Suprapubic skin (tissue), 4 donors: ENCODE results near the gene SMIM26. TPM values are rescaled to one million over a fixed set of nuclear protein-coding genes. Genes with fewer than 3 reads are reported as not detected.

ENCODE experiments used
- DNase-seq, 2 donors: peaks; one replicate each; pipeline ENCODE4 v3.0.0-alpha.2; 2019; ENCODE audit warnings: low spot score in 2 of 2
- H3K27ac ChIP-seq: fragments of 200-600 bp; sonication (generic); one replicate; pipeline ENCODE4 v1.5.1; 2019
- H3K27me3 ChIP-seq: fragments of 200-600 bp; sonication (generic); one replicate; pipeline ENCODE4 v1.5.1; 2019
- H3K36me3 ChIP-seq: fragments of 200-600 bp; sonication (generic); one replicate; pipeline ENCODE4 v1.5.1; 2019
- H3K4me1 ChIP-seq: fragments of 200-600 bp; sonication (generic); one replicate; pipeline ENCODE4 v1.5.1; 2019
- H3K4me3 ChIP-seq: fragments of 200-600 bp; sonication (generic); one replicate; pipeline ENCODE4 v1.5.1; 2019; ENCODE audit warnings: mild to moderate bottlenecking
- H3K9me3 ChIP-seq: fragments of 200-600 bp; sonication (generic); one replicate; pipeline ENCODE4 v1.5.1; 2019
- EP300 ChIP-seq: sonication (generic); formaldehyde crosslinking; IDR thresholded peaks from one replicate; pipeline ENCODE4 v1.6.1; 2017; ENCODE audit warnings: antibody characterized with exemption
- POLR2A ChIP-seq, 2 donors: fragments of 450-650 bp; IDR thresholded peaks; one replicate each; pipeline ENCODE4 v1.6.1; 2017; ENCODE audit warnings: antibody characterized with exemption in 2 of 2, mild to moderate bottlenecking in 2 of 2, moderate library complexity in 2 of 2
- POLR2AphosphoS5 ChIP-seq, 3 donors: sonication (generic); formaldehyde crosslinking; IDR thresholded peaks; one replicate each; pipeline ENCODE4 v1.6.1; 2017; ENCODE audit warnings: antibody characterized with exemption in 3 of 3
- WGBS: methylation state at CpG from one replicate; pipeline ENCODE4 v1.1.5; 2018; 5-methylcytosine and 5-hydroxymethylcytosine counted together
- total RNA-seq, 4 donors: library from RNA; depleted of rRNA; stranded (reverse); fragments of >200 nt; gene quantifications; one replicate each; pipeline ENCODE4 v1.1.0, GENCODE V29; 2016
- TF ChIP-seq, protein P1 (sequence below), 2 donors: fragments of 200-600 bp in 1 of 2; fragments of 450-650 bp in 1 of 2; sonication (generic) in 1 of 2; IDR thresholded peaks; one replicate each; pipeline ENCODE4 v1.5.1; 2016 to 2019; ENCODE audit warnings: antibody characterized with exemption in 2 of 2, mild to moderate bottlenecking in 1 of 2, moderate library complexity in 1 of 2

The SMIM26 gene
- total RNA-seq, 4 donors from 2014 or later: 79.4 to 130 (median 104) TPM

GRCh38 chr20:18537651-18538050 is 29.6 kb upstream of the SMIM26 start:
- peaks cover 81% of the 10 kb centered on the region for H3K36me3 ChIP-seq
- H3K27ac ChIP-seq: no peak overlapping the region
- no peak overlapping the region for H3K4me3 ChIP-seq
- H3K9me3 ChIP-seq: no peaks in the 10 kb centered on the region
- H3K4me1 ChIP-seq: no peaks in the 10 kb centered on the region
- TF ChIP-seq EP300 (no peak), POLR2AphosphoS5 (IDR thresholded peaks at IDR 0.05) (no peak), POLR2A (IDR thresholded peaks at IDR 0.05) (no peak)
- TF ChIP-seq, protein P1, sequence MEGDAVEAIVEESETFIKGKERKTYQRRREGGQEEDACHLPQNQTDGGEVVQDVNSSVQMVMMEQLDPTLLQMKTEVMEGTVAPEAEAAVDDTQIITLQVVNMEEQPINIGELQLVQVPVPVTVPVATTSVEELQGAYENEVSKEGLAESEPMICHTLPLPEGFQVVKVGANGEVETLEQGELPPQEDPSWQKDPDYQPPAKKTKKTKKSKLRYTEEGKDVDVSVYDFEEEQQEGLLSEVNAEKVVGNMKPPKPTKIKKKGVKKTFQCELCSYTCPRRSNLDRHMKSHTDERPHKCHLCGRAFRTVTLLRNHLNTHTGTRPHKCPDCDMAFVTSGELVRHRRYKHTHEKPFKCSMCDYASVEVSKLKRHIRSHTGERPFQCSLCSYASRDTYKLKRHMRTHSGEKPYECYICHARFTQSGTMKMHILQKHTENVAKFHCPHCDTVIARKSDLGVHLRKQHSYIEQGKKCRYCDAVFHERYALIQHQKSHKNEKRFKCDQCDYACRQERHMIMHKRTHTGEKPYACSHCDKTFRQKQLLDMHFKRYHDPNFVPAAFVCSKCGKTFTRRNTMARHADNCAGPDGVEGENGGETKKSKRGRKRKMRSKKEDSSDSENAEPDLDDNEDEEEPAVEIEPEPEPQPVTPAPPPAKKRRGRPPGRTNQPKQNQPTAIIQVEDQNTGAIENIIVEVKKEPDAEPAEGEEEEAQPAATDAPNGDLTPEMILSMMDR (IDR thresholded peaks at IDR 0.05): no peak
- WGBS: 97% methylated on average over 2 of the region's 2 CpGs
- no peaks in the 10 kb centered on the region for H3K27me3 ChIP-seq
- no peak for DNase-seq

DNA sequence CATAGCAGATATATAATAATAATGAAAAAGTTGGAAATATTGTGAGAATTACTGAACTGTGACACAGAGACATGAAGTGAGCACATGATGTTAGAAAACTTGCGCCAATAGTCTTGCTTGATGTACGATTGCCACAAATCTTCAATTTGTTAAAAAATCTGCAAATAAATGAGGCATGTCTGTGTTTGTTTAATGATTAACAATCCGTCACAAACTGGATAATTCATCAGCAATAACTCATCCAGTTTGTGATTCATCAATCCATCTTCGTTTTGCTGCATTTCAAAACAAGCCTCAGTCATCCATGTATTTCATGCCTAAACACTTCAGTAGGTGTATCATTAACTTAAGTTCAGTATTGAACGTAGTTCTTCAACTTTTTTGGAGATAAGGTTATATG is 25.5 kb upstream of the SMIM26 start:
- no peak overlapping the region for H3K4me3 ChIP-seq
- DNase-seq: no peak

GRCh38 chr20:18543216-18543615 is 24.0 kb upstream of the SMIM26 start:
- Histone ChIP-seq H3K36me3 (peaks cover 79% of the 10 kb centered on the region), H3K4me1 (no peaks in the 10 kb centered on the region), H3K27ac (no peak overlapping the region), H3K9me3 (no peaks in the 10 kb centered on the region), H3K4me3 (no peak overlapping the region), H3K27me3 (no peaks in the 10 kb centered on the region)
- TF ChIP-seq, protein P1 (IDR thresholded peaks at IDR 0.05): no peak
- no peak for TF ChIP-seq POLR2A (IDR thresholded peaks at IDR 0.05)
- no peak for TF ChIP-seq EP300
- no peak for TF ChIP-seq POLR2AphosphoS5 (IDR thresholded peaks at IDR 0.05)
- WGBS: 97% methylated on average over 4 of the region's 4 CpGs
- no peak for DNase-seq

More for the DNA sequence above, 25.5 kb upstream of the SMIM26 start:
- Histone ChIP-seq H3K4me1 (no peaks in the 10 kb centered on the region), H3K27ac (no peak overlapping the region), H3K36me3 (peaks cover 77% of the 10 kb centered on the region), H3K9me3 (no peaks in the 10 kb centered on the region), H3K27me3 (no peaks in the 10 kb centered on the region)
- WGBS: 88% methylated on average over 5 of the region's 5 CpGs
- TF ChIP-seq EP300: no peak
- TF ChIP-seq POLR2A (IDR thresholded peaks at IDR 0.05): no peak
- TF ChIP-seq, protein P1 (IDR thresholded peaks at IDR 0.05): no peak
- TF ChIP-seq POLR2AphosphoS5 (IDR thresholded peaks at IDR 0.05): no peak

GRCh38 chr20:18543932-18544331 is 23.3 kb upstream of the SMIM26 start:
- DNase-seq: no peak
- Histone ChIP-seq H3K27me3 (no peaks in the 10 kb centered on the region), H3K4me1 (no peaks in the 10 kb centered on the region), H3K9me3 (no peaks in the 10 kb centered on the region), H3K36me3 (peaks cover 83% of the 10 kb centered on the region), H3K4me3 (no peak overlapping the region), H3K27ac (no peak overlapping the region)
- TF ChIP-seq, protein P1 (IDR thresholded peaks at IDR 0.05): no peak
- 63% methylated on average over 7 of the region's 7 CpGs for WGBS

DNA sequence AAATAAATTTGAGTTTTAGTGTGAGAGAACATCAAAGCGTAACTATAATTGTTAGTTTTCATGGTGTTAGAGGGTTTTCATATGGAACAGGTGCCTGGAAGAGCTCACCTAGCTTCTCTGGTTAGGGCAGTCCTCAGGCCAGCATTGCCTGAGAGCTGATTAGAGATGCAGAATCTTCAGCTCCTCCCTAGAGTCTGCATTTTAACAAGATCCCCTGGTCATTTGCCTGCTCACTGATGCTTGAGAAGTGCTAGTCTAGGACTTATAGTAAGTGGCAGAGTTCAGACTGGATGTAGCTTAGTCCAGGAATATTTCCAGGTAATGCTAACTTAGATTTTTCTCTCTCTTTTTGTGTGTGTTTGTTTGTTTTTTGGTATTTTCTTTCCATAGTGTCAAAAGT is 21.7 kb upstream of the SMIM26 start:
- H3K27me3 ChIP-seq: no peaks in the 10 kb centered on the region
- H3K4me1 ChIP-seq: no peaks in the 10 kb centered on the region
- no peak overlapping the region for H3K4me3 ChIP-seq
- no peak for DNase-seq
- H3K9me3 ChIP-seq: no peaks in the 10 kb centered on the region
- H3K36me3 ChIP-seq: peaks cover 91% of the 10 kb centered on the region
- TF ChIP-seq, protein P1 (IDR thresholded peaks at IDR 0.05): no peak
- TF ChIP-seq POLR2A (IDR thresholded peaks at IDR 0.05) (no peak), EP300 (no peak), POLR2AphosphoS5 (IDR thresholded peaks at IDR 0.05) (no peak)
- H3K27ac ChIP-seq: no peak overlapping the region
- WGBS: 100% methylated on average over 1 of the region's 1 CpG
